ENCODE data around the gene RNASET2.

RNASET2 gene

DNA sequence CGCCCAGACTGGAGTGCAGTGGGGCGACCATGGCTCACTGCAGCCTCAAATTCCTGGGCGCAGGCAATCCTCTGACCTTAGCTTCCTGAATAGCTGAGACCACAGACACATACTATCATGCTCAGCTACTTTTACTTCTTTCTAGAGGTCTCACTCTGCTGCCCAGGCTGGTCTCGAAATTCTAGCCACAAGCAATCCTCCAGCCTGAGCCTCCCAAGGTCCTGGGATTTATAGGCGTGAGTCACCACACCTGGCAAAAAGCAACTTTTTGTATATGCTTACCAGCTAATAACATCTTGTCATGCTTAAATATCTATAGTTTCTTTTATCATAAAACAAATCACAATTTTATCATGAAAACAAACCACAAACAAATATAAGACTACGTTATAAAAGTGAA lies 23.0 kb downstream of the RNASET2 start:
- TF ChIP-seq, protein P1, sequence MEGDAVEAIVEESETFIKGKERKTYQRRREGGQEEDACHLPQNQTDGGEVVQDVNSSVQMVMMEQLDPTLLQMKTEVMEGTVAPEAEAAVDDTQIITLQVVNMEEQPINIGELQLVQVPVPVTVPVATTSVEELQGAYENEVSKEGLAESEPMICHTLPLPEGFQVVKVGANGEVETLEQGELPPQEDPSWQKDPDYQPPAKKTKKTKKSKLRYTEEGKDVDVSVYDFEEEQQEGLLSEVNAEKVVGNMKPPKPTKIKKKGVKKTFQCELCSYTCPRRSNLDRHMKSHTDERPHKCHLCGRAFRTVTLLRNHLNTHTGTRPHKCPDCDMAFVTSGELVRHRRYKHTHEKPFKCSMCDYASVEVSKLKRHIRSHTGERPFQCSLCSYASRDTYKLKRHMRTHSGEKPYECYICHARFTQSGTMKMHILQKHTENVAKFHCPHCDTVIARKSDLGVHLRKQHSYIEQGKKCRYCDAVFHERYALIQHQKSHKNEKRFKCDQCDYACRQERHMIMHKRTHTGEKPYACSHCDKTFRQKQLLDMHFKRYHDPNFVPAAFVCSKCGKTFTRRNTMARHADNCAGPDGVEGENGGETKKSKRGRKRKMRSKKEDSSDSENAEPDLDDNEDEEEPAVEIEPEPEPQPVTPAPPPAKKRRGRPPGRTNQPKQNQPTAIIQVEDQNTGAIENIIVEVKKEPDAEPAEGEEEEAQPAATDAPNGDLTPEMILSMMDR (IDR thresholded peaks at IDR 0.05; ENCODE audit: insufficient read depth, low read depth, low read length, missing control alignments) = no peak
- no peak for DNase-seq (ENCODE audit: low read depth)
- no peak overlapping the region for H3K4me3 ChIP-seq (ENCODE audit: low read depth, low read length)

DNA sequence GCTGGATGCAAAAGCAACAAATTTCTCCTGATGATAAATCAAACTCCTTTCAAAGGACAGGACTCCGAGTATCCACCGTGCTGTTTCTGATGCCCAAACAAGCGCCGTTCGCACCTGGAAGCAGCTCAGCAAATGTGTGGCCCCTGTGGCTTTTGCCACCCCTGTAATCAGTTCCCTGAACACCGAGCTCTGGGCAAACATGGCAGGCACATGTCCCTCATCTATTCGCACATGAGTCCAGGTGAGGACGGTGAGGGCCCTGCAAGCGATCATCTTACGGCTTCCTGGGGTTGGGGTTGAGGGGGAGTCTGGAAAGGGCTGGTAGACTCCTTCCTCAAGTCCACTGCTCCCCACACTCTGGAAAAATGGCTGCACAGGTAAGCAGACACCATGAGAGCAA lies 23.7 kb downstream of the RNASET2 start:
- no peak for DNase-seq (ENCODE audit: low read depth)
- no peak overlapping the region for H3K4me3 ChIP-seq (ENCODE audit: low read depth, low read length)
- TF ChIP-seq, protein P1 (IDR thresholded peaks at IDR 0.05; ENCODE audit: insufficient read depth, low read depth, low read length, missing control alignments) = no peak

- no peak for DNase-seq (ENCODE audit: low read depth)
- TF ChIP-seq, protein P1 (IDR thresholded peaks at IDR 0.05; ENCODE audit: insufficient read depth, low read depth, low read length, missing control alignments) = no peak
- no peak overlapping the region for H3K4me3 ChIP-seq (ENCODE audit: low read depth, low read length)
These were observed 24.2 kb downstream of the RNASET2 start for GRCh38 chr6:166932116-166932515.

- no peak overlapping the region for H3K4me3 ChIP-seq (ENCODE audit: low read depth, low read length)
- DNase-seq (ENCODE audit: low read depth) = no peak
- TF ChIP-seq, protein P1 (IDR thresholded peaks at IDR 0.05; ENCODE audit: insufficient read depth, low read depth, low read length, missing control alignments) = no peak
These were observed 24.9 kb downstream of the RNASET2 start for GRCh38 chr6:166931426-166931970.

- no peak for DNase-seq (ENCODE audit: low read depth)
- TF ChIP-seq, protein P1 (IDR thresholded peaks at IDR 0.05; ENCODE audit: insufficient read depth, low read depth, low read length, missing control alignments) = no peak
- no peak overlapping the region for H3K4me3 ChIP-seq (ENCODE audit: low read depth, low read length)
These were observed 25.9 kb downstream of the RNASET2 start for GRCh38 chr6:166930354-166930891.

GRCh38 chr6:166929542-166930189 lies 26.7 kb downstream of the RNASET2 start:
- DNase-seq (ENCODE audit: low read depth) = no peak
- H3K4me3 ChIP-seq (ENCODE audit: low read depth, low read length) = no peak overlapping the region
- TF ChIP-seq, protein P1 (IDR thresholded peaks at IDR 0.05; ENCODE audit: insufficient read depth, low read depth, low read length, missing control alignments) = no peak

Measured in GM12865 (cell line).